SU-DHL-6 (cell line): ENCODE measurements around the gene NBEA.

Experiments
- H2AFZ ChIP-seq: fragments of 200-600 bp; sonication (generic); 2 replicates; pipeline ENCODE4 v1.6.1; 2014; ENCODE audit warnings: low read depth, mild to moderate bottlenecking, moderate library complexity, mixed read lengths, antibody characterized with exemption, low read length; ENCODE audit not compliant: severe bottlenecking
- H3F3A ChIP-seq: fragments of 200-600 bp; shearing (Covaris generic); 2 replicates; pipeline ENCODE4 v1.6.0; 2016; ENCODE audit warnings: antibody characterized with exemption, mild to moderate bottlenecking; ENCODE audit not compliant: insufficient read depth
- H3K27ac ChIP-seq: fragments of 200-600 bp; sonication (generic); 2 replicates; pipeline ENCODE4 v1.5.1; 2016; ENCODE audit warnings: low read depth, mild to moderate bottlenecking, low read length, moderate library complexity, mixed read lengths
- H3K27me3 ChIP-seq: fragments of 200-600 bp; sonication (generic), shearing (Covaris generic); 2 replicates; pipeline ENCODE4 v1.6.0; 2014; ENCODE audit warnings: mild to moderate bottlenecking, low read length
- H3K36me3 ChIP-seq: fragments of 200-600 bp; sonication (generic); 2 replicates; pipeline ENCODE4 v1.6.1; 2014; ENCODE audit warnings: mild to moderate bottlenecking, low read length, mixed read lengths
- H3K4me2 ChIP-seq: fragments of 300-600, 200-600 bp; shearing (Covaris generic), sonication (generic); 2 replicates; pipeline ENCODE4 v1.6.0; 2014; ENCODE audit warnings: low read length, low read depth, mild to moderate bottlenecking; ENCODE audit not compliant: poor library complexity, severe bottlenecking
- H3K4me3 ChIP-seq: fragments of 200-600 bp; sonication (generic); 2 replicates; pipeline ENCODE4 v1.5.1; 2014; ENCODE audit warnings: antibody characterized with exemption, low read length, mild to moderate bottlenecking, mixed read lengths; ENCODE audit not compliant: insufficient read depth, poor library complexity, severe bottlenecking
- H3K79me2 ChIP-seq: fragments of 200-600 bp; sonication (generic); 2 replicates; pipeline ENCODE4 v1.6.1; 2014; ENCODE audit warnings: mild to moderate bottlenecking, low read length, moderate library complexity; ENCODE audit not compliant: insufficient read depth
- H3K9ac ChIP-seq: fragments of 200-600 bp; sonication (generic); 2 replicates; pipeline ENCODE4 v1.7.0; 2014; ENCODE audit warnings: mild to moderate bottlenecking, low read length
- H3K9me2 ChIP-seq: fragments of 200-600 bp; sonication (generic); replicated peaks from 2 replicates; pipeline ENCODE4 v1.6.1; 2014; ENCODE audit warnings: low read length; ENCODE audit not compliant: insufficient read depth
- H3K9me3 ChIP-seq: fragments of 200-600 bp; sonication (generic); 2 replicates; pipeline ENCODE4 v1.6.1; 2014; ENCODE audit warnings: low read length, mixed read lengths; ENCODE audit not compliant: insufficient read depth
- H4K20me1 ChIP-seq: fragments of 200-600 bp; sonication (generic); 2 replicates; pipeline ENCODE4 v1.6.1; 2014; ENCODE audit warnings: low read depth, mild to moderate bottlenecking, antibody characterized with exemption, low read length, moderate library complexity, mixed read lengths
- CTCF ChIP-seq: fragments of 200-600 bp; sonication (generic); IDR thresholded peaks from one replicate; pipeline ENCODE4 v1.5.1; 2017; ENCODE audit warnings: antibody characterized with exemption, mild to moderate bottlenecking, low read length, moderate library complexity; ENCODE audit not compliant: insufficient read depth, poor library complexity, severe bottlenecking
- EZH2phosphoT487 ChIP-seq: fragments of 200-600 bp; sonication (generic), shearing (Covaris generic); conservative IDR thresholded peaks from 2 replicates; pipeline ENCODE4 v1.6.1; 2018; ENCODE audit warnings: mild to moderate bottlenecking, antibody characterized with exemption, low read length, moderate library complexity, mixed read lengths

The NBEA gene

DNA sequence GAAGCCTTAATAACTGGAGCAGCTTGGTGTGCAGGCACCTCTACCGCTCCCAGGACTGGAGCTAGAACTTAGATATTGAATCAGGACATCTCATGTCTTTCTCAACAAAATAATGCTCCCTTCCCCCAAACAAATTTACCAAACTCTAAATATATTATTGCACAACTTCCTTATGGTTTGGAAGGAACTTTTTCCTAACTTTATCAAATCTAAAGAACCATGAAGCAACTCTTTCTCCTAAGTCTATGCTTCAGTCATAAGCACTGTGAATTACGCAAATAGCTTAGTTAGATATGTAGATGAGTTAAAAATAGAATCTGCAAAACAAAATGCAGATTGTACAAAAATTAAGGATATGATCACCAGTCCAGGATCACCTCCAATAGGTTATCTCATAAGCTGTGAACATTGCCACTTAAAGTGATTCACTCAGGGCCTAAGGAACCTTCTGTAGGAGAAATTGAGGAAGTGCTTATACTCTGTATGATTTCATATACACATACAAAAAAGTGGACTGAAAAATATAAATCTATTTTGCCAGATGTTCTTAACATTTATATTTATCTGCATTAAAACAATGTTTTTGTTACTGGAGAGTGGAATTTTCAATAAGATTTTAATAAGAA, 554.8 kb downstream of the NBEA start:
- Histone ChIP-seq H4K20me1 (no peaks in the 10 kb centered on the region), H3K9ac (no peak overlapping the region), H3K4me2 (no peak overlapping the region), H2AFZ (no peak overlapping the region), H3K9me3 (no peaks in the 10 kb centered on the region), H3K27me3 (no peaks in the 10 kb centered on the region), H3K9me2 (no peaks in the 10 kb centered on the region), H3K79me2 (no peaks in the 10 kb centered on the region), H3K36me3 (no peaks in the 10 kb centered on the region), H3F3A (no peaks in the 10 kb centered on the region), H3K4me3 (no peak overlapping the region), H3K27ac (no peak overlapping the region)
- TF ChIP-seq EZH2phosphoT487 (no peak), CTCF (no peak)

GRCh38 chr13:35498231-35498630, 556.2 kb downstream of the NBEA start:
- Histone ChIP-seq H3K27me3 (no peaks in the 10 kb centered on the region), H3K4me3 (no peak overlapping the region), H3F3A (no peaks in the 10 kb centered on the region), H3K4me2 (no peak overlapping the region), H3K9me2 (no peaks in the 10 kb centered on the region), H3K9ac (no peak overlapping the region), H4K20me1 (no peaks in the 10 kb centered on the region), H3K79me2 (no peaks in the 10 kb centered on the region), H3K36me3 (no peaks in the 10 kb centered on the region), H3K27ac (no peak overlapping the region), H3K9me3 (no peaks in the 10 kb centered on the region), H2AFZ (no peak overlapping the region)
- TF ChIP-seq EZH2phosphoT487: no peak
- TF ChIP-seq CTCF: no peak

DNA sequence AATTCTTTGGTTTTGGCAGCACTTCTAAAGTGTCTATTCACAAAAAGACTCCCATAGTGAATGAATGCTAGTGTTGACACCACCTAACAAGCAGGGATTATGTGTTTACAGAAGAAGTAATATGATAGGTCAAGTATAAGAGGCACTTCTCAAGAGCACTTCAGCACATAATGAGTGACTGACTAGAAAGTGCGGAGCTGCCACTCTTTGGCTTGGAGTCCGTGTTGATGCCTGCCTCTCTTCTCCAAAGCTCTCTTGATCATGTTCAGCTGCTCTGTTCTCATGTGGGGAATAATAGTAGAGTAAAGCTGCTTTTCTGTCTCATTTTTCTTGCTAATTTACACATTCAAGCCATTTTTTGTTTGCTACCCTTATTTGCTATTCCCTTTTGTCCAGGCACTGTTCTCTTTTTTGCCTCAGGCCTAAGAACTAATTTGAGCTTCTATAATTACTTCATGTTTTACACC, 557.2 kb downstream of the NBEA start:
- Histone ChIP-seq H3K9ac (no peak overlapping the region), H3K79me2 (no peaks in the 10 kb centered on the region), H3K9me2 (no peaks in the 10 kb centered on the region), H3K4me3 (no peak overlapping the region), H3K27ac (no peak overlapping the region), H3K4me2 (no peak overlapping the region), H4K20me1 (no peaks in the 10 kb centered on the region), H3K27me3 (no peaks in the 10 kb centered on the region), H3K9me3 (no peaks in the 10 kb centered on the region), H3F3A (no peaks in the 10 kb centered on the region), H2AFZ (no peak overlapping the region), H3K36me3 (no peaks in the 10 kb centered on the region)
- TF ChIP-seq EZH2phosphoT487: no peak
- no peak for TF ChIP-seq CTCF

- H3K27ac ChIP-seq: no peak overlapping the region
- no peak overlapping the region for H3K4me2 ChIP-seq
- no peaks in the 10 kb centered on the region for H3K27me3 ChIP-seq
- H3K9ac ChIP-seq: no peak overlapping the region
- no peak overlapping the region for H3K4me3 ChIP-seq
- no peaks in the 10 kb centered on the region for H4K20me1 ChIP-seq
- H3K9me2 ChIP-seq: no peaks in the 10 kb centered on the region
- TF ChIP-seq CTCF (no peak), EZH2phosphoT487 (no peak)
- H2AFZ ChIP-seq: no peak overlapping the region
- H3K79me2 ChIP-seq: no peaks in the 10 kb centered on the region
- H3K36me3 ChIP-seq: no peaks in the 10 kb centered on the region
- no peaks in the 10 kb centered on the region for H3F3A ChIP-seq
- no peaks in the 10 kb centered on the region for H3K9me3 ChIP-seq
Observed at GRCh38 chr13:35499676-35500075, 557.6 kb downstream of the NBEA start.
